ENCODE measurements around the gene MTCL1. TPM values are rescaled to one million over a fixed set of nuclear protein-coding genes. Genes with fewer than 3 reads are reported as not detected.

Gene MTCL1
- total RNA-seq, 1 experiment from 2014 or later = 11.6 TPM

DNA sequence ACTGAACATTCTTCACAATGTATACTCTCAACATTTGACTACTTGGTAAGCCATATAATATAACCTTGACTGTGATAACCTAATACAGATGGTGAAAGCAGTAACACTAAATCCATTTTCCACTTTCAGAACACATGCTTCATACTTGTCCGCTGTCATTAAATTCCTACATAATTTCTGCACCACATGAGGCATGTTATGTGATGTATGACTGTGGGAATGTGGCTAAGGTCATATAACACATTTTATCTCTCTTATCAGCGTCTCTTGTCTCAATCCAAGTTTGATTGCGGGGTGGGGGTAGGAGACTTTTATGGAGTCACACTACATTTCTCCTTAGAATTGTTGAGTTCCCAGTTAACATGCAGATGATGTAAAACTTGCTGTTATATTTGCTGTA, 110.9 kb downstream of the MTCL1 start:
- no TSS peak for BruUV-seq (replicated peaks)
- no peak for TF ChIP-seq CTCF (IDR thresholded peaks at IDR 0.05; ENCODE audit: unreplicated experiment)

DNA sequence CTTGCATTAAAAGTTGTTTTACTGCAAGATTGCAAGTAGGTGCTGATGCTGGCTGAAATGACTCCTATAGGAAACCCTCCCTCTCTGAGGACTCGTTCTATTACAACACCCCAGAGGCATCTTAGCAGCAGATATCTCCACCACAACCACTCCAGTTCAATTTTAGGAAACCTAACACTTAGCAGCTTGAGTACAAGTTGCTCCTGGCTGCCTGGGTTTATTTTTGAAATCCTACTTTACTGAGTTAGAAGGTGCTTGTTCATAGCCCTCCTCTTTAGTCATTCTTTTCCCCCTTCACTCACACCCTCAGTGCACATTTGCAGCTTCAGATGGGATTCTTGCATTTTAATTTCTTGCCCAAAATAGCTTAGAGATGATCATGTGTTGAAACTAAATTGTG, 111.5 kb downstream of the MTCL1 start:
- H3K27me3 Mint-ChIP-seq (ENCODE audit: insufficient read depth, unreplicated experiment) = no peaks in the 10 kb centered on the region
- TF ChIP-seq CTCF (IDR thresholded peaks at IDR 0.05; ENCODE audit: unreplicated experiment) = no peak
- no peak overlapping the region for H3K27ac Mint-ChIP-seq (ENCODE audit: low read depth, unreplicated experiment)
- no TSS peak for BruUV-seq (replicated peaks)
- DNase-seq (ENCODE audit: unreplicated experiment) = no peak
- POLR2A ChIA-PET = interaction anchor here (1.3 kb wide), 1 partner anchor 14 kb away, joined by 3 read pairs; no protein-coding TSS in a partner anchor
- intact Hi-C loops (cut with micrococcal nuclease) = no loop called here
- H3K36me3 Mint-ChIP-seq (ENCODE audit: insufficient read depth, unreplicated experiment) = peaks cover 26% of the 10 kb centered on the region
- no peak overlapping the region for H3K4me3 Mint-ChIP-seq (ENCODE audit: unreplicated experiment)
- no peaks in the 10 kb centered on the region for H3K9me3 Mint-ChIP-seq (ENCODE audit: unreplicated experiment)
- H3K4me1 Mint-ChIP-seq (ENCODE audit: insufficient read depth, unreplicated experiment) = peaks cover 20% of the 10 kb centered on the region
- CTCF ChIA-PET = interaction anchor here (0.6 kb wide), 1 partner anchor 158 kb away, joined by 4 read pairs; no protein-coding TSS in a partner anchor

More for the DNA sequence above, 110.9 kb downstream of the MTCL1 start:
- ChIA-PET POLR2A (interaction anchor here (1.3 kb wide), 1 partner anchor 14 kb away, joined by 3 read pairs; no protein-coding TSS in a partner anchor), CTCF (interaction anchor here (0.6 to 0.7 kb wide), 2 partner anchors 158 to 391 kb away, joined by 3 to 4 read pairs; no protein-coding TSS in a partner anchor)
- Mint-ChIP-seq H3K27ac (ENCODE audit: low read depth, unreplicated experiment) (no peak overlapping the region), H3K4me3 (ENCODE audit: unreplicated experiment) (no peak overlapping the region), H3K36me3 (ENCODE audit: insufficient read depth, unreplicated experiment) (peaks cover 26% of the 10 kb centered on the region), H3K9me3 (ENCODE audit: unreplicated experiment) (no peaks in the 10 kb centered on the region), H3K4me1 (ENCODE audit: insufficient read depth, unreplicated experiment) (peaks cover 21% of the 10 kb centered on the region), H3K27me3 (ENCODE audit: insufficient read depth, unreplicated experiment) (no peaks in the 10 kb centered on the region)
- DNase-seq (ENCODE audit: unreplicated experiment) = no peak
- intact Hi-C loops (cut with micrococcal nuclease) = no loop called here

GRCh38 chr18:8818982-8819381, 113.6 kb downstream of the MTCL1 start:
- H3K4me3 Mint-ChIP-seq (ENCODE audit: unreplicated experiment) = no peak overlapping the region
- intact Hi-C loops (cut with micrococcal nuclease) = no loop called here
- TF ChIP-seq CTCF (IDR thresholded peaks at IDR 0.05; ENCODE audit: unreplicated experiment) = no peak
- no peaks in the 10 kb centered on the region for H3K27me3 Mint-ChIP-seq (ENCODE audit: insufficient read depth, unreplicated experiment)
- peaks cover 4% of the 10 kb centered on the region for H3K4me1 Mint-ChIP-seq (ENCODE audit: insufficient read depth, unreplicated experiment)
- no peak for DNase-seq (ENCODE audit: unreplicated experiment)
- POLR2A ChIA-PET = no interaction called here
- CTCF ChIA-PET = no interaction called here
- H3K27ac Mint-ChIP-seq (ENCODE audit: low read depth, unreplicated experiment) = no peak overlapping the region
- no peaks in the 10 kb centered on the region for H3K9me3 Mint-ChIP-seq (ENCODE audit: unreplicated experiment)
- no TSS peak for BruUV-seq (replicated peaks)
- peaks cover 22% of the 10 kb centered on the region for H3K36me3 Mint-ChIP-seq (ENCODE audit: insufficient read depth, unreplicated experiment)

GRCh38 chr18:8820396-8821082, 115.2 kb downstream of the MTCL1 start:
- peaks cover 17% of the 10 kb centered on the region for H3K36me3 Mint-ChIP-seq (ENCODE audit: insufficient read depth, unreplicated experiment)
- H3K9me3 Mint-ChIP-seq (ENCODE audit: unreplicated experiment) = no peaks in the 10 kb centered on the region
- no peak for TF ChIP-seq CTCF (IDR thresholded peaks at IDR 0.05; ENCODE audit: unreplicated experiment)
- no peak overlapping the region for H3K27ac Mint-ChIP-seq (ENCODE audit: low read depth, unreplicated experiment)
- CTCF ChIA-PET = no interaction called here
- intact Hi-C loops (cut with micrococcal nuclease) = no loop called here
- POLR2A ChIA-PET = no interaction called here
- H3K4me1 Mint-ChIP-seq (ENCODE audit: insufficient read depth, unreplicated experiment) = no peaks in the 10 kb centered on the region
- BruUV-seq (replicated peaks) = no TSS peak
- no peak for DNase-seq (ENCODE audit: unreplicated experiment)
- H3K4me3 Mint-ChIP-seq (ENCODE audit: unreplicated experiment) = no peak overlapping the region
- no peaks in the 10 kb centered on the region for H3K27me3 Mint-ChIP-seq (ENCODE audit: insufficient read depth, unreplicated experiment)
